OCI-LY7 (cell line): ENCODE data around the gene SLC7A11.

ENCODE experiments used
- CTCF ChIP-seq: fragments of 200-600 bp; sonication (generic); conservative IDR thresholded peaks from 2 replicates; pipeline ENCODE4 v1.5.1; 2014; ENCODE audit warnings: mild to moderate bottlenecking, antibody characterized with exemption, low read length, moderate library complexity, mixed read lengths
- EZH2phosphoT487 ChIP-seq: fragments of 200-600 bp; sonication (generic); IDR thresholded peaks from 2 replicates; pipeline ENCODE4 v1.6.1; 2018; ENCODE audit warnings: low read depth, borderline replicate concordance, mild to moderate bottlenecking, mixed run types, antibody characterized with exemption, low read length, moderate library complexity, mixed read lengths

GRCh38 chr4:138243369-138243768 lies 1.2 kb upstream of the SLC7A11 start:
- TF ChIP-seq CTCF = no peak
- no peak for TF ChIP-seq EZH2phosphoT487
